ENCODE measurements around the gene MT3.

GRCh38 chr16:56589141-56590039, at the start of gene MT3:
- no peak for TF ChIP-seq POLR2AphosphoS5 (IDR thresholded peaks at IDR 0.05; ENCODE audit: borderline replicate concordance, low read depth, low read length)
- no peak for TF ChIP-seq EZH2 (IDR thresholded peaks at IDR 0.05)

Measured in SK-N-MC (cell line).